Small intestine (tissue), 7 donors: ENCODE measurements around the gene AMER3. TPM values are rescaled to one million over a fixed set of nuclear protein-coding genes. Genes with fewer than 3 reads are reported as not detected.
A peak's percentile ranks its signal among the peaks of the same experiment; 100 is the strongest.

Experiments
- DNase-seq, 2 donors: peaks; one replicate each; pipeline versions ENCODE4 v3.0.0 to v3.0.0-alpha.2; 2013
- FAIRE-seq: peaks from 2 replicates; lab custom pipeline; 2012; peaks lifted over from hg19 to GRCh38; lab: Jason Lieb, UNC
- H3K27ac ChIP-seq, 3 donors: one replicate each; pipeline ENCODE4 v1.5.1; 2013; ENCODE audit warnings: low read length in 2 of 3, mild to moderate bottlenecking in 2 of 3, control low read depth in 1 of 3, inconsistent platforms in 1 of 3, low read depth in 1 of 3, moderate library complexity in 1 of 3
- H3K27me3 ChIP-seq, 3 donors: one replicate each; pipeline ENCODE4 v1.6.1; 2013; ENCODE audit warnings: low read length in 3 of 3, inconsistent platforms in 1 of 3; ENCODE audit not compliant: control insufficient read depth in 3 of 3, insufficient read depth in 3 of 3
- H3K36me3 ChIP-seq, 3 donors: one replicate each; pipeline ENCODE4 v1.6.1; 2013; ENCODE audit warnings: low read length in 3 of 3, inconsistent platforms in 1 of 3, low read depth in 1 of 3, mild to moderate bottlenecking in 1 of 3, moderate library complexity in 1 of 3; ENCODE audit not compliant: control insufficient read depth in 3 of 3, insufficient read depth in 2 of 3
- H3K4me1 ChIP-seq, 3 donors: one replicate each; pipeline ENCODE4 v1.6.1; 2013; ENCODE audit warnings: low read length in 2 of 3, inconsistent platforms in 1 of 3, low read depth in 1 of 3, mild to moderate bottlenecking in 1 of 3, moderate library complexity in 1 of 3; ENCODE audit not compliant: control insufficient read depth in 3 of 3, insufficient read depth in 2 of 3
- H3K4me3 ChIP-seq, 3 donors: one replicate each; pipeline ENCODE4 v1.5.1; 2013; ENCODE audit warnings: low read length in 3 of 3, control low read depth in 1 of 3, inconsistent platforms in 1 of 3, low read depth in 1 of 3, mild to moderate bottlenecking in 1 of 3, moderate library complexity in 1 of 3
- H3K9me3 ChIP-seq, 2 donors: one replicate each; pipeline ENCODE4 v1.6.1; 2013; ENCODE audit warnings: low read depth in 1 of 2, low read length in 1 of 2; ENCODE audit not compliant: control insufficient read depth in 2 of 2, insufficient read depth in 1 of 2
- WGBS, 3 donors: extraction: QIAGEN DNeasy Blood & Tissue Kit; methylation state at CpG; one replicate each; pipeline ENCODE4 v1.1.7; 2013; 5-methylcytosine and 5-hydroxymethylcytosine counted together
- polyA plus RNA-seq, 4 donors: library from polyadenylated mRNA; stranded (reverse) in 3 of 4; unstranded in 1 of 4; fragments of 200-250 nt in 3 of 4; fragments of 120-200 nt in 1 of 4; gene quantifications; one replicate each; pipeline versions ENCODE4 v1.2.1 to v1.2.3, GENCODE V29; 2013
- donor health status: healthy with polysubstance abuse.
- donor health status: control.
- donor health status: control.
- donor health status: Bipolar disorder and iron deficiency.
- donor health status: healthy.

AMER3 gene
- polyA plus RNA-seq, 4 donors = 0.45 to 0.99 TPM; not detected in 2

- H3K4me1 ChIP-seq = peaks cover 0 to 9% (median 0%) of the 10 kb centered on the region in 3 donors
- no peaks in the 10 kb centered on the region for H3K9me3 ChIP-seq
- H3K36me3 ChIP-seq = no peaks in the 10 kb centered on the region
- peak overlapping the region in 1 of 3 donors; percentile 90 for H3K27ac ChIP-seq
- peak overlapping the region in 2 of 3 donors; percentile 75 to 80 for H3K4me3 ChIP-seq
- WGBS, 3 donors = 22 to 45% (median 23%) methylated on average over 29 to 30 of the region's 30 CpGs
- peaks cover 0 to 15% (median 0%) of the 10 kb centered on the region in 3 donors for H3K27me3 ChIP-seq
- no peak for FAIRE-seq
- peak in 1 of 2 donors; percentile 20 for DNase-seq
Observed at GRCh38 chr2:130798472-130799218, 43.3 kb downstream of the AMER3 start.

- peaks cover 0 to 15% (median 0%) of the 10 kb centered on the region in 3 donors for H3K27me3 ChIP-seq
- H3K27ac ChIP-seq = no peak overlapping the region
- H3K4me1 ChIP-seq = peaks cover 0 to 9% (median 0%) of the 10 kb centered on the region in 3 donors
- H3K9me3 ChIP-seq = no peaks in the 10 kb centered on the region
- DNase-seq (no peak), FAIRE-seq (no peak)
- WGBS, 3 donors = 84 to 100% (median 95%) methylated on average over 1 of the region's 1 CpG
- H3K36me3 ChIP-seq = no peaks in the 10 kb centered on the region
- H3K4me3 ChIP-seq = no peak overlapping the region
Observed at GRCh38 chr2:130799295-130799694, 44.0 kb downstream of the AMER3 start.

- FAIRE-seq = no peak
- WGBS, 3 donors = 63 to 76% (median 67%) methylated on average over 4 of the region's 4 CpGs
- H3K36me3 ChIP-seq = no peaks in the 10 kb centered on the region
Observed at GRCh38 chr2:130805613-130806012, 50.3 kb downstream of the AMER3 start.

GRCh38 chr2:130806370-130806769 lies 51.0 kb downstream of the AMER3 start:
- WGBS, 3 donors = 66 to 70% (median 66%) methylated on average over 4 of the region's 4 CpGs
- Histone ChIP-seq H3K27ac (no peak overlapping the region), H3K27me3 (no peaks in the 10 kb centered on the region), H3K4me1 (no peaks in the 10 kb centered on the region), H3K4me3 (no peak overlapping the region), H3K36me3 (no peaks in the 10 kb centered on the region), H3K9me3 (no peaks in the 10 kb centered on the region)
- DNase-seq (no peak), FAIRE-seq (no peak)

More at GRCh38 chr2:130805613-130806012, 50.3 kb downstream of the AMER3 start:
- no peak overlapping the region for H3K4me3 ChIP-seq
- H3K9me3 ChIP-seq = no peaks in the 10 kb centered on the region
- H3K27me3 ChIP-seq = no peaks in the 10 kb centered on the region
- no peaks in the 10 kb centered on the region for H3K4me1 ChIP-seq
- DNase-seq = no peak
- H3K27ac ChIP-seq = no peak overlapping the region

- 52 to 67% (median 67%) methylated on average over 14 of the region's 14 CpGs for WGBS, 3 donors
- no peak overlapping the region for H3K27ac ChIP-seq
- H3K27me3 ChIP-seq = no peaks in the 10 kb centered on the region
- DNase-seq (peak in 1 of 2 donors; percentile 49), FAIRE-seq (no peak)
- no peaks in the 10 kb centered on the region for H3K4me1 ChIP-seq
- no peak overlapping the region for H3K4me3 ChIP-seq
- no peaks in the 10 kb centered on the region for H3K9me3 ChIP-seq
- no peaks in the 10 kb centered on the region for H3K36me3 ChIP-seq
Observed at GRCh38 chr2:130807659-130808385, 52.5 kb downstream of the AMER3 start.

- no peak overlapping the region for H3K27ac ChIP-seq
- H3K9me3 ChIP-seq = no peaks in the 10 kb centered on the region
- H3K36me3 ChIP-seq = no peaks in the 10 kb centered on the region
- no peak overlapping the region for H3K4me3 ChIP-seq
- WGBS, 3 donors = 78 to 84% (median 80%) methylated on average over 12 of the region's 12 CpGs
- H3K27me3 ChIP-seq = no peaks in the 10 kb centered on the region
- FAIRE-seq (no peak), DNase-seq (no peak)
- H3K4me1 ChIP-seq = no peaks in the 10 kb centered on the region
Observed at GRCh38 chr2:130808482-130809268, 53.3 kb downstream of the AMER3 start.

- 53 to 62% (median 60%) methylated on average over 7 of the region's 7 CpGs for WGBS, 3 donors
- Histone ChIP-seq H3K27me3 (no peaks in the 10 kb centered on the region), H3K27ac (no peak overlapping the region), H3K9me3 (no peaks in the 10 kb centered on the region), H3K4me1 (no peaks in the 10 kb centered on the region), H3K4me3 (no peak overlapping the region), H3K36me3 (no peaks in the 10 kb centered on the region)
- FAIRE-seq (no peak), DNase-seq (no peak)
Observed at GRCh38 chr2:130810490-130810889, 55.1 kb downstream of the AMER3 start.

GRCh38 chr2:130813722-130814121 lies 58.4 kb downstream of the AMER3 start:
- no peaks in the 10 kb centered on the region for H3K27me3 ChIP-seq
- H3K27ac ChIP-seq = no peak overlapping the region
- FAIRE-seq = no peak
- no peaks in the 10 kb centered on the region for H3K9me3 ChIP-seq
- 53 to 58% (median 56%) methylated on average over 5 of the region's 5 CpGs for WGBS, 3 donors
- H3K4me3 ChIP-seq = no peak overlapping the region
- H3K4me1 ChIP-seq = no peaks in the 10 kb centered on the region
- H3K36me3 ChIP-seq = no peaks in the 10 kb centered on the region
- no peak for DNase-seq
